OCI-LY1 (cell line): ENCODE measurements around the gene OLA1.

ENCODE experiments used
- CTCF ChIP-seq: fragments of 200-600 bp; sonication (generic), shearing (Covaris generic); IDR thresholded peaks from 2 replicates; pipeline ENCODE4 v1.5.1; 2017; ENCODE audit warnings: mild to moderate bottlenecking, antibody characterized with exemption, low read length, moderate library complexity, mixed read lengths
- EZH2 ChIP-seq: fragments of 200-600 bp; sonication (generic), shearing (Covaris generic); IDR thresholded peaks from 2 replicates; pipeline ENCODE4 v1.8.0; 2017; ENCODE audit warnings: borderline replicate concordance, mixed run types, mild to moderate bottlenecking, antibody characterized with exemption, low read length, moderate library complexity, mixed read lengths

GRCh38 chr2:174076975-174077374, 171.4 kb downstream of the OLA1 start:
- no peak for TF ChIP-seq CTCF
- no peak for TF ChIP-seq EZH2
